PC-9 (cell line): Measurements from ENCODE around the gene SHROOM3.
"Not testable (repeated sequence)": the region's sequence is repeated elsewhere in the genome, so short reads cannot be mapped to it uniquely, and the experiment has no call there.

Experiments
- EZH2 ChIP-seq: fragments of 200-600 bp; sonication (generic); IDR thresholded peaks from 2 replicates; pipeline ENCODE4 v1.8.0; 2017; ENCODE audit warnings: antibody characterized with exemption, low read depth
- TF ChIP-seq, protein P1 (sequence below): fragments of 200-600 bp; sonication (generic); conservative IDR thresholded peaks from 2 replicates; pipeline ENCODE4 v1.6.1; 2017; ENCODE audit warnings: mixed run types, antibody characterized with exemption, mild to moderate bottlenecking, moderate library complexity

DNA sequence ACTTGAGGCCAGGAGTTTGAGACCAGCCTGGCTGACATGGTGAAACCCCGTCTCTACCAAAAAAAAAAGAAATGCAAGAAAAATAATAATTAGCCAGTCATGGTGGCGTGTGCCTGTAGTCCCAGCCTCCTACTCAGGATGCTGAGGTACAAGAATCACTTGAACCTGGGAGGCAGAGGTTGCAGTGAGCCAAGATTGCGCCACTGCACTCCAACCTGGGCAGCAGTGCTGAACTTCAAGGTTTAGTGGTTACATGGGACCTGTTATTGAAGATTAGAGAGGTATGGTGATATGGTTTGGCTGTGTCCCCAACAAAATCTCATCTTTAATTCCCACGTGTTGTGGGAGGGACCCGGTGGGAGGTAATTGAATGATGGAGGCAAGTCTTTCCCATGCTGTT lies 292.9 kb downstream of the SHROOM3 start:
- TF ChIP-seq EZH2, result not testable (repeated sequence)
- TF ChIP-seq, protein P1, sequence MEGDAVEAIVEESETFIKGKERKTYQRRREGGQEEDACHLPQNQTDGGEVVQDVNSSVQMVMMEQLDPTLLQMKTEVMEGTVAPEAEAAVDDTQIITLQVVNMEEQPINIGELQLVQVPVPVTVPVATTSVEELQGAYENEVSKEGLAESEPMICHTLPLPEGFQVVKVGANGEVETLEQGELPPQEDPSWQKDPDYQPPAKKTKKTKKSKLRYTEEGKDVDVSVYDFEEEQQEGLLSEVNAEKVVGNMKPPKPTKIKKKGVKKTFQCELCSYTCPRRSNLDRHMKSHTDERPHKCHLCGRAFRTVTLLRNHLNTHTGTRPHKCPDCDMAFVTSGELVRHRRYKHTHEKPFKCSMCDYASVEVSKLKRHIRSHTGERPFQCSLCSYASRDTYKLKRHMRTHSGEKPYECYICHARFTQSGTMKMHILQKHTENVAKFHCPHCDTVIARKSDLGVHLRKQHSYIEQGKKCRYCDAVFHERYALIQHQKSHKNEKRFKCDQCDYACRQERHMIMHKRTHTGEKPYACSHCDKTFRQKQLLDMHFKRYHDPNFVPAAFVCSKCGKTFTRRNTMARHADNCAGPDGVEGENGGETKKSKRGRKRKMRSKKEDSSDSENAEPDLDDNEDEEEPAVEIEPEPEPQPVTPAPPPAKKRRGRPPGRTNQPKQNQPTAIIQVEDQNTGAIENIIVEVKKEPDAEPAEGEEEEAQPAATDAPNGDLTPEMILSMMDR, result not testable (repeated sequence)
